K562 (cell line): Measurements from ENCODE around the gene ZNF709. TPM values are rescaled to one million over a fixed set of nuclear protein-coding genes. Genes with fewer than 3 reads are reported as not detected.

Experiments used
- CCAR2 ChIP-seq: fragments of 200-400 bp; formaldehyde crosslinking; IDR thresholded peaks from 2 replicates; pipeline ENCODE4 v1.6.1; 2017; ENCODE audit warnings: mild to moderate bottlenecking, low read depth, low read length
- CSDE1 ChIP-seq, 2 experiments: fragments of 450-650 bp; IDR thresholded peaks; 2 replicates each; pipeline ENCODE4 v1.6.1; 2016; ENCODE audit warnings: mild to moderate bottlenecking in 1 of 2
- FIP1L1 ChIP-seq: fragments of 200-400 bp; formaldehyde crosslinking; IDR thresholded peaks from 2 replicates; pipeline ENCODE4 v1.6.1; 2018; ENCODE audit warnings: mild to moderate bottlenecking, low read depth, low read length; ENCODE audit not compliant: poor library complexity, severe bottlenecking
- POU5F1 ChIP-seq: fragments of 150-350 bp; IDR thresholded peaks from 2 replicates; pipeline ENCODE4 v1.6.1; 2014; ENCODE audit warnings: borderline replicate concordance, low read length, low read depth, mild to moderate bottlenecking; ENCODE audit not compliant: partially characterized antibody
- PTTG1 ChIP-seq: fragments of 450-650 bp; IDR thresholded peaks from 2 replicates; pipeline ENCODE4 v1.6.1; 2016; ENCODE audit warnings: low read depth, mild to moderate bottlenecking, missing genetic modification characterization, missing compliant biosample characterization
- SOX6 ChIP-seq: fragments of 450-650 bp; IDR thresholded peaks from 2 replicates; pipeline ENCODE4 v1.6.1; 2014; ENCODE audit warnings: mild to moderate bottlenecking
- SRSF3 ChIP-seq: fragments of 200-400 bp; formaldehyde crosslinking; IDR thresholded peaks from 2 replicates; pipeline ENCODE4 v1.6.1; 2016; ENCODE audit warnings: mild to moderate bottlenecking, low read length, moderate library complexity; ENCODE audit not compliant: insufficient read depth
- ZBTB1 ChIP-seq: sonication (generic); formaldehyde crosslinking; IDR thresholded peaks from 2 replicates; pipeline ENCODE4 v1.8.1; 2023; ENCODE audit warnings: missing genetic modification reagents, low read depth, mild to moderate bottlenecking, borderline replicate concordance
- polyA plus RNA-seq, 8 experiments: library from polyadenylated mRNA; depleted of rRNA in 4 of 8; stranded (reverse) in 5 of 8; unstranded in 3 of 8; fragments of >200 nt; fragmentation: Nextera tagmentation in 2 of 8; fragmentation: Illumina TruSeq in 1 of 8; extraction: Ambion mirVana in 2 of 8; extraction: Trizol in 1 of 8; gene quantifications; 2 replicates each; pipeline versions ENCODE4 v1.2.1 to v1.2.3, GENCODE V29; 2011 to 2014; ENCODE audit warnings: inconsistent platforms in 1 of 8, missing spikeins in 1 of 8
- total RNA-seq, 7 experiments: library from RNA; depleted of rRNA in 6 of 7; stranded (reverse); fragments of >200 nt in 6 of 7; fragmentation: Illumina TruSeq in 2 of 7; extraction: Trizol in 2 of 7; gene quantifications; 2 replicates each; pipeline versions ENCODE4 v1.2.1 to v1.2.3, GENCODE V29; 2011 to 2021; ENCODE audit warnings: low replicate concordance in 1 of 7
- TF ChIP-seq, protein P1 (sequence below): fragments of 450-650 bp; IDR thresholded peaks from 2 replicates; pipeline ENCODE4 v1.6.1; 2016; ENCODE audit warnings: mild to moderate bottlenecking, moderate library complexity
- TF ChIP-seq, protein P2 (sequence below): fragments of 450-650 bp; IDR thresholded peaks from 2 replicates; pipeline ENCODE4 v1.6.1; 2016; ENCODE audit warnings: missing biosample characterization, missing genetic modification characterization
- TF ChIP-seq, protein P3 (sequence below): fragments of 250-450 bp; sonication (Bioruptor Pico); IDR thresholded peaks from 2 replicates; pipeline ENCODE4 v1.5.1; 2021; ENCODE audit warnings: mild to moderate bottlenecking
- TF ChIP-seq, protein P4 (sequence below): sonication (generic); formaldehyde crosslinking; IDR thresholded peaks from 2 replicates; pipeline ENCODE4 v1.8.1; 2023; ENCODE audit warnings: mild to moderate bottlenecking, missing genetic modification reagents, moderate library complexity

Gene ZNF709
- total and polyA plus RNA-seq, 9 of the 15 experiments (the other 6 are each of a cell fraction or from before 2014, with no cell fraction given): 0.07 to 0.69 (median 0.18) TPM

DNA sequence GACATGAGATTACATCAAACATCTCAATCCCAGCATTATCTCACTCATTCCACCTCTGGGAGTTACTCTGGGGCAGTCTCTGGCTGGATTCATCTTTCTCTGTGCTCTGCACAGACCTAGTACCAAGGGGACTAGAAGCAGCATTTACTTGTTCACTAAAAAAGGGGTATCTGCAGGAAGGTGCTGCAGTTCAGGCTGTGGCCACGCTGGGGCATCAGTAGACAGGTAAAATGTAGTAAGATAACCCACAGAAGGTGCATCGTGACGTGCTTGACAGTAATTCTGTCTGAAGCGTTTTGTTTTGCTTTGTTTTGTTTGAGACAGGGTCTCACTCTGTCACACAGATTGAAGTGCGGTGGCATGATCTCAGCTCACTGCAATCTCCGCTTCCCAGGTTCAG, 37.4 kb upstream of the ZNF709 start (continued):
- TF ChIP-seq, protein P1, sequence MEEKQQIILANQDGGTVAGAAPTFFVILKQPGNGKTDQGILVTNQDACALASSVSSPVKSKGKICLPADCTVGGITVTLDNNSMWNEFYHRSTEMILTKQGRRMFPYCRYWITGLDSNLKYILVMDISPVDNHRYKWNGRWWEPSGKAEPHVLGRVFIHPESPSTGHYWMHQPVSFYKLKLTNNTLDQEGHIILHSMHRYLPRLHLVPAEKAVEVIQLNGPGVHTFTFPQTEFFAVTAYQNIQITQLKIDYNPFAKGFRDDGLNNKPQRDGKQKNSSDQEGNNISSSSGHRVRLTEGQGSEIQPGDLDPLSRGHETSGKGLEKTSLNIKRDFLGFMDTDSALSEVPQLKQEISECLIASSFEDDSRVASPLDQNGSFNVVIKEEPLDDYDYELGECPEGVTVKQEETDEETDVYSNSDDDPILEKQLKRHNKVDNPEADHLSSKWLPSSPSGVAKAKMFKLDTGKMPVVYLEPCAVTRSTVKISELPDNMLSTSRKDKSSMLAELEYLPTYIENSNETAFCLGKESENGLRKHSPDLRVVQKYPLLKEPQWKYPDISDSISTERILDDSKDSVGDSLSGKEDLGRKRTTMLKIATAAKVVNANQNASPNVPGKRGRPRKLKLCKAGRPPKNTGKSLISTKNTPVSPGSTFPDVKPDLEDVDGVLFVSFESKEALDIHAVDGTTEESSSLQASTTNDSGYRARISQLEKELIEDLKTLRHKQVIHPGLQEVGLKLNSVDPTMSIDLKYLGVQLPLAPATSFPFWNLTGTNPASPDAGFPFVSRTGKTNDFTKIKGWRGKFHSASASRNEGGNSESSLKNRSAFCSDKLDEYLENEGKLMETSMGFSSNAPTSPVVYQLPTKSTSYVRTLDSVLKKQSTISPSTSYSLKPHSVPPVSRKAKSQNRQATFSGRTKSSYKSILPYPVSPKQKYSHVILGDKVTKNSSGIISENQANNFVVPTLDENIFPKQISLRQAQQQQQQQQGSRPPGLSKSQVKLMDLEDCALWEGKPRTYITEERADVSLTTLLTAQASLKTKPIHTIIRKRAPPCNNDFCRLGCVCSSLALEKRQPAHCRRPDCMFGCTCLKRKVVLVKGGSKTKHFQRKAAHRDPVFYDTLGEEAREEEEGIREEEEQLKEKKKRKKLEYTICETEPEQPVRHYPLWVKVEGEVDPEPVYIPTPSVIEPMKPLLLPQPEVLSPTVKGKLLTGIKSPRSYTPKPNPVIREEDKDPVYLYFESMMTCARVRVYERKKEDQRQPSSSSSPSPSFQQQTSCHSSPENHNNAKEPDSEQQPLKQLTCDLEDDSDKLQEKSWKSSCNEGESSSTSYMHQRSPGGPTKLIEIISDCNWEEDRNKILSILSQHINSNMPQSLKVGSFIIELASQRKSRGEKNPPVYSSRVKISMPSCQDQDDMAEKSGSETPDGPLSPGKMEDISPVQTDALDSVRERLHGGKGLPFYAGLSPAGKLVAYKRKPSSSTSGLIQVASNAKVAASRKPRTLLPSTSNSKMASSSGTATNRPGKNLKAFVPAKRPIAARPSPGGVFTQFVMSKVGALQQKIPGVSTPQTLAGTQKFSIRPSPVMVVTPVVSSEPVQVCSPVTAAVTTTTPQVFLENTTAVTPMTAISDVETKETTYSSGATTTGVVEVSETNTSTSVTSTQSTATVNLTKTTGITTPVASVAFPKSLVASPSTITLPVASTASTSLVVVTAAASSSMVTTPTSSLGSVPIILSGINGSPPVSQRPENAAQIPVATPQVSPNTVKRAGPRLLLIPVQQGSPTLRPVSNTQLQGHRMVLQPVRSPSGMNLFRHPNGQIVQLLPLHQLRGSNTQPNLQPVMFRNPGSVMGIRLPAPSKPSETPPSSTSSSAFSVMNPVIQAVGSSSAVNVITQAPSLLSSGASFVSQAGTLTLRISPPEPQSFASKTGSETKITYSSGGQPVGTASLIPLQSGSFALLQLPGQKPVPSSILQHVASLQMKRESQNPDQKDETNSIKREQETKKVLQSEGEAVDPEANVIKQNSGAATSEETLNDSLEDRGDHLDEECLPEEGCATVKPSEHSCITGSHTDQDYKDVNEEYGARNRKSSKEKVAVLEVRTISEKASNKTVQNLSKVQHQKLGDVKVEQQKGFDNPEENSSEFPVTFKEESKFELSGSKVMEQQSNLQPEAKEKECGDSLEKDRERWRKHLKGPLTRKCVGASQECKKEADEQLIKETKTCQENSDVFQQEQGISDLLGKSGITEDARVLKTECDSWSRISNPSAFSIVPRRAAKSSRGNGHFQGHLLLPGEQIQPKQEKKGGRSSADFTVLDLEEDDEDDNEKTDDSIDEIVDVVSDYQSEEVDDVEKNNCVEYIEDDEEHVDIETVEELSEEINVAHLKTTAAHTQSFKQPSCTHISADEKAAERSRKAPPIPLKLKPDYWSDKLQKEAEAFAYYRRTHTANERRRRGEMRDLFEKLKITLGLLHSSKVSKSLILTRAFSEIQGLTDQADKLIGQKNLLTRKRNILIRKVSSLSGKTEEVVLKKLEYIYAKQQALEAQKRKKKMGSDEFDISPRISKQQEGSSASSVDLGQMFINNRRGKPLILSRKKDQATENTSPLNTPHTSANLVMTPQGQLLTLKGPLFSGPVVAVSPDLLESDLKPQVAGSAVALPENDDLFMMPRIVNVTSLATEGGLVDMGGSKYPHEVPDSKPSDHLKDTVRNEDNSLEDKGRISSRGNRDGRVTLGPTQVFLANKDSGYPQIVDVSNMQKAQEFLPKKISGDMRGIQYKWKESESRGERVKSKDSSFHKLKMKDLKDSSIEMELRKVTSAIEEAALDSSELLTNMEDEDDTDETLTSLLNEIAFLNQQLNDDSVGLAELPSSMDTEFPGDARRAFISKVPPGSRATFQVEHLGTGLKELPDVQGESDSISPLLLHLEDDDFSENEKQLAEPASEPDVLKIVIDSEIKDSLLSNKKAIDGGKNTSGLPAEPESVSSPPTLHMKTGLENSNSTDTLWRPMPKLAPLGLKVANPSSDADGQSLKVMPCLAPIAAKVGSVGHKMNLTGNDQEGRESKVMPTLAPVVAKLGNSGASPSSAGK: no peak
- TF ChIP-seq, protein P2, sequence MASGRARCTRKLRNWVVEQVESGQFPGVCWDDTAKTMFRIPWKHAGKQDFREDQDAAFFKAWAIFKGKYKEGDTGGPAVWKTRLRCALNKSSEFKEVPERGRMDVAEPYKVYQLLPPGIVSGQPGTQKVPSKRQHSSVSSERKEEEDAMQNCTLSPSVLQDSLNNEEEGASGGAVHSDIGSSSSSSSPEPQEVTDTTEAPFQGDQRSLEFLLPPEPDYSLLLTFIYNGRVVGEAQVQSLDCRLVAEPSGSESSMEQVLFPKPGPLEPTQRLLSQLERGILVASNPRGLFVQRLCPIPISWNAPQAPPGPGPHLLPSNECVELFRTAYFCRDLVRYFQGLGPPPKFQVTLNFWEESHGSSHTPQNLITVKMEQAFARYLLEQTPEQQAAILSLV (tag): no peak
- TF ChIP-seq PTTG1 (tag): no peak
- TF ChIP-seq CCAR2: no peak
- TF ChIP-seq ZBTB1 (CRISPR knock-in tag): no peak
- no peak for TF ChIP-seq POU5F1
- no peak for TF ChIP-seq CSDE1 (IDR thresholded peaks at IDR 0.05)
- peak; percentile 61 for TF ChIP-seq SOX6
- TF ChIP-seq SRSF3: no peak
- TF ChIP-seq, protein P3, sequence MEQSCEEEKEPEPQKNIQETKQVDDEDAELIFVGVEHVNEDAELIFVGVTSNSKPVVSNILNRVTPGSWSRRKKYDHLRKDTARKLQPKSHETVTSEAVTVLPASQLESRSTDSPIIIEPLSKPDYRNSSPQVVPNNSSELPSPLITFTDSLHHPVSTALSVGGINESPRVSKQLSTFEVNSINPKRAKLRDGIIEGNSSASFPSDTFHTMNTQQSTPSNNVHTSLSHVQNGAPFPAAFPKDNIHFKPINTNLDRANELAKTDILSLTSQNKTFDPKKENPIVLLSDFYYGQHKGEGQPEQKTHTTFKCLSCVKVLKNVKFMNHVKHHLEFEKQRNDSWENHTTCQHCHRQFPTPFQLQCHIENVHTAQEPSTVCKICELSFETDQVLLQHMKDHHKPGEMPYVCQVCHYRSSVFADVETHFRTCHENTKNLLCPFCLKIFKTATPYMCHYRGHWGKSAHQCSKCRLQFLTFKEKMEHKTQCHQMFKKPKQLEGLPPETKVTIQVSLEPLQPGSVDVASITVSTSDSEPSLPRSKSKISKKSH: no peak
- TF ChIP-seq, protein P4, sequence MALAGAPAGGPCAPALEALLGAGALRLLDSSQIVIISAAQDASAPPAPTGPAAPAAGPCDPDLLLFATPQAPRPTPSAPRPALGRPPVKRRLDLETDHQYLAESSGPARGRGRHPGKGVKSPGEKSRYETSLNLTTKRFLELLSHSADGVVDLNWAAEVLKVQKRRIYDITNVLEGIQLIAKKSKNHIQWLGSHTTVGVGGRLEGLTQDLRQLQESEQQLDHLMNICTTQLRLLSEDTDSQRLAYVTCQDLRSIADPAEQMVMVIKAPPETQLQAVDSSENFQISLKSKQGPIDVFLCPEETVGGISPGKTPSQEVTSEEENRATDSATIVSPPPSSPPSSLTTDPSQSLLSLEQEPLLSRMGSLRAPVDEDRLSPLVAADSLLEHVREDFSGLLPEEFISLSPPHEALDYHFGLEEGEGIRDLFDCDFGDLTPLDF (CRISPR knock-in tag): no peak
- TF ChIP-seq FIP1L1: no peak
